Heart left ventricle (tissue), 16 donors: ENCODE measurements around the gene PARP4. TPM values are rescaled to one million over a fixed set of nuclear protein-coding genes. Genes with fewer than 3 reads are reported as not detected.
A peak's percentile ranks its signal among the peaks of the same experiment; 100 is the strongest.

Experiments used
- ATAC-seq, 4 donors: fragments of 200-7000 bp; cut with Tn5 transposase; one replicate each; pipeline ENCODE4 v1.9.1; 2020 to 2022; ENCODE audit warnings: moderate library complexity in 4 of 4, mild to moderate bottlenecking in 3 of 4, moderate number of reproducible peaks in 1 of 4
- DNase-seq, 5 donors: peaks; one replicate each; pipeline ENCODE4 v3.0.0-alpha.2; 2020
- H3K27ac ChIP-seq, 12 donors: fragments of 200-600 bp; sonication (generic) in 4 of 12; one replicate each; pipeline versions ENCODE4 v1.5.0 to v1.8.0; 2016 to 2022; ENCODE audit warnings: mild to moderate bottlenecking in 2 of 12
- H3K27me3 ChIP-seq, 9 donors: fragments of 200-600 bp; sonication (generic) in 2 of 9; one replicate each; pipeline versions ENCODE4 v1.5.1 to v1.8.0; 2016 to 2022; ENCODE audit warnings: mild to moderate bottlenecking in 3 of 9
- H3K36me3 ChIP-seq, 9 donors: fragments of 200-600 bp; sonication (generic) in 2 of 9; one replicate each; pipeline versions ENCODE4 v1.5.0 to v1.8.0; 2018 to 2022; ENCODE audit warnings: mild to moderate bottlenecking in 2 of 9
- H3K4me1 ChIP-seq, 12 donors: fragments of 200-600 bp; sonication (generic) in 4 of 12; one replicate each; pipeline versions ENCODE4 v1.5.0 to v1.8.0; 2016 to 2022; ENCODE audit warnings: mild to moderate bottlenecking in 3 of 12
- H3K4me3 ChIP-seq, 12 donors: fragments of 200-600 bp; sonication (generic) in 4 of 12; one replicate each; pipeline versions ENCODE4 v1.5.0 to v1.8.0; 2017 to 2022; ENCODE audit warnings: mild to moderate bottlenecking in 9 of 12, moderate library complexity in 4 of 12
- H3K9me3 ChIP-seq, 12 donors: fragments of 200-600 bp; sonication (generic) in 4 of 12; one replicate each; pipeline versions ENCODE4 v1.5.0 to v1.8.0; 2016 to 2022; ENCODE audit warnings: mild to moderate bottlenecking in 1 of 12
- POLR2A ChIP-seq, 2 donors: fragments of 450-650 bp; IDR thresholded peaks; one replicate each; pipeline ENCODE4 v1.6.1; 2017; ENCODE audit warnings: antibody characterized with exemption in 2 of 2, mild to moderate bottlenecking in 2 of 2, moderate library complexity in 2 of 2
- WGBS, 4 donors: extraction: QIAGEN DNeasy Blood & Tissue Kit in 2 of 4; methylation state at CpG; one replicate each; pipeline versions ENCODE4 v1.1.5 to v1.1.7; 2013 to 2018; 5-methylcytosine and 5-hydroxymethylcytosine counted together
- intact Hi-C, 10 donors: fragments of 100-400 bp; cut with DNase I; formaldehyde crosslinking; loops; one replicate each; pipeline versions ENCODE4 v1.11.1 to v1.14.2; 2022
- polyA plus RNA-seq, 2 donors: library from polyadenylated mRNA; stranded (reverse); fragments of 200-250 nt; gene quantifications; one replicate each; pipeline ENCODE4 v1.2.3, GENCODE V29; 2013
- total RNA-seq, 9 donors: library from RNA; depleted of rRNA in 2 of 9; stranded (reverse); fragments of >200 nt in 2 of 9; fragmentation: NEBNext Ultra II Directional in 3 of 9; extraction: Animal tissue kit (Norgen Biotek cat#: 25700) in 3 of 9; gene quantifications; one replicate each; pipeline versions ENCODE4 v1.1.0 to v1.2.4, GENCODE V29; 2016 to 2023
- TF ChIP-seq, protein P1 (sequence below), 12 donors: fragments of 200-600 bp; sonication (generic) in 4 of 12; IDR thresholded peaks; one replicate each; pipeline versions ENCODE4 v1.5.0 to v1.8.0; 2018 to 2022; ENCODE audit warnings: antibody characterized with exemption in 12 of 12, mild to moderate bottlenecking in 5 of 12
- donor health status: ischemic (EF 13 %, LVEDD 7.1; RV severe dilation, severe dysfunction).
- donor health status: healthy with polysubstance abuse.
- donor health status: DM: no; HTN: yes; CAD: no.
- donor health status: DM: no; HTN: no; CAD: no.
- donor health status: ischemic (EF 25% LVEDD 6.9; RV normal size, moderate dysfunction).
- donor health status: ischemic (EF 25% LVEDD 5.7; RV mildly dilated, moderate dysfunction).
- donor health status: healthy.
- donor health status: DM: yes; HTN: yes; CAD: no.
- donor health status: ischemic (EF 35%, LVEDD 5.7; RV mildly dilated, moderate dysfunction).
- donor health status: nonischemic (EF 11% LVEDD 7.7; RV severe dilation, severe dysfunction).
- donor health status: DM: yes; HTN: yes; CAD: no.
- donor health status: PGD.
- donor health status: ischemic (EF 29% LVEDD 5.4; RV normal size, mild dysfunction).
- donor health status: nonischemic (EF 23%, LVEDD 6.1; RV moderate dilation, normal function).

PARP4 gene
- total and polyA plus RNA-seq, 11 donors, result 6.9 to 41.6 (median 20.7) TPM

DNA sequence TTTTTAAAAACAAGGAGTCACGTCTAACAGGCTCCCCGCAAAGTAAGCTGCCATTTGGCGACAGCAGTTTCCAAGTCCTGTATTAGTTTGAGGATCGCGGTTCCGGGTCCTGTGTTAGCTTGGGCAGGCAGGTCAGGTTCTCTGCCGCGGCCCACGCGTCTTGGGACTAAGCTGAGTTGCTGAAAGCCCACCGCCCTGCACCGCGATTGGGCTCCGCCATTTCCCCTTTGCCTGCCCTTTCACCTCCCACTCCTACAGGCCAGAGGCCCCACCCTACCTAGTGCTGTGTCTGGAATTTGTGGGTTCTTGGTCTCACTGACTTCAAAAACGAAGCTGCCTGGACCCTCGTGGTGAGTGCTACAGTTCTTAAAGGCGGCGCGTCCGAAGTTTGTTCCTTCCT is 6.8 kb downstream of the PARP4 start:
- no peak for DNase-seq
- Histone ChIP-seq H3K27me3 (no peaks in the 10 kb centered on the region), H3K4me3 (no peak overlapping the region), H3K9me3 (no peaks in the 10 kb centered on the region), H3K4me1 (peaks cover 0 to 34% (median 8%) of the 10 kb centered on the region in 12 donors), H3K36me3 (peaks cover 0 to 34% (median 0%) of the 10 kb centered on the region in 9 donors), H3K27ac (no peak overlapping the region)
- ATAC-seq, result no peak
- no peak for TF ChIP-seq POLR2A (IDR thresholded peaks at IDR 0.05)
- TF ChIP-seq, protein P1, sequence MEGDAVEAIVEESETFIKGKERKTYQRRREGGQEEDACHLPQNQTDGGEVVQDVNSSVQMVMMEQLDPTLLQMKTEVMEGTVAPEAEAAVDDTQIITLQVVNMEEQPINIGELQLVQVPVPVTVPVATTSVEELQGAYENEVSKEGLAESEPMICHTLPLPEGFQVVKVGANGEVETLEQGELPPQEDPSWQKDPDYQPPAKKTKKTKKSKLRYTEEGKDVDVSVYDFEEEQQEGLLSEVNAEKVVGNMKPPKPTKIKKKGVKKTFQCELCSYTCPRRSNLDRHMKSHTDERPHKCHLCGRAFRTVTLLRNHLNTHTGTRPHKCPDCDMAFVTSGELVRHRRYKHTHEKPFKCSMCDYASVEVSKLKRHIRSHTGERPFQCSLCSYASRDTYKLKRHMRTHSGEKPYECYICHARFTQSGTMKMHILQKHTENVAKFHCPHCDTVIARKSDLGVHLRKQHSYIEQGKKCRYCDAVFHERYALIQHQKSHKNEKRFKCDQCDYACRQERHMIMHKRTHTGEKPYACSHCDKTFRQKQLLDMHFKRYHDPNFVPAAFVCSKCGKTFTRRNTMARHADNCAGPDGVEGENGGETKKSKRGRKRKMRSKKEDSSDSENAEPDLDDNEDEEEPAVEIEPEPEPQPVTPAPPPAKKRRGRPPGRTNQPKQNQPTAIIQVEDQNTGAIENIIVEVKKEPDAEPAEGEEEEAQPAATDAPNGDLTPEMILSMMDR (IDR thresholded peaks at IDR 0.05), result no peak
- intact Hi-C loops, result no loop called here
- WGBS, 4 donors, result 95 to 98% (median 97%) methylated on average over 20 of the region's 20 CpGs

- Histone ChIP-seq H3K9me3 (no peaks in the 10 kb centered on the region), H3K27me3 (no peaks in the 10 kb centered on the region), H3K27ac (no peak overlapping the region), H3K4me1 (peaks cover 0 to 32% (median 7%) of the 10 kb centered on the region in 12 donors), H3K4me3 (no peak overlapping the region), H3K36me3 (peaks cover 0 to 38% (median 4%) of the 10 kb centered on the region in 9 donors)
- no peak for TF ChIP-seq POLR2A (IDR thresholded peaks at IDR 0.05)
- TF ChIP-seq, protein P1 (IDR thresholded peaks at IDR 0.05), result no peak
- ATAC-seq (no peak), DNase-seq (no peak)
- 84 to 91% (median 86%) methylated on average over 8 of the region's 8 CpGs for WGBS, 4 donors
- intact Hi-C loops, result no loop called here
Observed at GRCh38 chr13:24505256-24505655, 7.3 kb downstream of the PARP4 start.

- DNase-seq (no peak), ATAC-seq (peak; percentile 29 to 66 (median 56))
- Histone ChIP-seq H3K4me3 (no peak overlapping the region), H3K4me1 (peaks cover 0 to 26% (median 7%) of the 10 kb centered on the region in 12 donors), H3K36me3 (peaks cover 0 to 56% (median 16%) of the 10 kb centered on the region in 9 donors), H3K9me3 (no peaks in the 10 kb centered on the region), H3K27me3 (no peaks in the 10 kb centered on the region), H3K27ac (peak overlapping the region in 1 of 12 donors; percentile 4)
- no peak for TF ChIP-seq POLR2A (IDR thresholded peaks at IDR 0.05)
- TF ChIP-seq, protein P1 (IDR thresholded peaks at IDR 0.05), result no peak
- intact Hi-C loops, result no loop called here
- 72 to 76% (median 74%) methylated on average over 4 of the region's 4 CpGs for WGBS, 4 donors
Observed at GRCh38 chr13:24503379-24503696, 9.2 kb downstream of the PARP4 start.

- ATAC-seq (peak; percentile 80 to 92 (median 90)), DNase-seq (peak in 3 of 5 donors; percentile 43 to 65 (median 44))
- WGBS, 4 donors, result 65 to 69% (median 68%) methylated on average over 8 of the region's 8 CpGs
- TF ChIP-seq, protein P1 (IDR thresholded peaks at IDR 0.05), result no peak
- Histone ChIP-seq H3K4me1 (peaks cover 0 to 26% (median 7%) of the 10 kb centered on the region in 12 donors), H3K27me3 (no peaks in the 10 kb centered on the region), H3K4me3 (no peak overlapping the region), H3K9me3 (no peaks in the 10 kb centered on the region), H3K27ac (peak overlapping the region in 1 of 12 donors; percentile 4), H3K36me3 (peaks cover 0 to 62% (median 21%) of the 10 kb centered on the region in 9 donors)
- intact Hi-C loops, result no loop called here
Observed at GRCh38 chr13:24502533-24503378, 9.8 kb downstream of the PARP4 start.
